NCI-H226 (cell line): ENCODE measurements around the gene ZNF804A.

Experiments used
- DNase-seq: peaks from one replicate; pipeline ENCODE4 v3.0.0-alpha.2; 2015

ZNF804A gene

GRCh38 chr2:184598316-184599053, at the start of gene ZNF804A:
TSS of gene ZNF804A (plus strand) at chr2:184598529. CDS start at chr2:184598960, 431 bp downstream.
- peak; percentile 45 for DNase-seq

DNA sequence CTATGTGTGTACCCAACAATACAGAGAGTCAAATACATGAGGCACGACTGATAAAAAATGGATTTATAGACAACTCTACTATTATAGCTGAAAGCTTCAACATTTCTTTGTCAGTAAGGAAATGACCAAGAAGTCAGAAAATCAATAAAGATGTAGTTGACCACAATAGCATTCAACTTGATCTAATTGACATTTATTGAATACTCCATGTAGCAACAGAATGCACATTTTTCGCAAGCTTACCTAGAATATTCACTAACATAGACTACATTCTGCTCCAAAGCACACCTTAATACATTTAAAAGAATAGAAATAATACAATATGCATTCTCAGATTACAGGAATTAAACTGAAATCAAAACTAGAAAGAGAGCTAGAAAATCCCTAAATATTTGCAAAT, 49.2 kb upstream of the ZNF804A start:
- no peak for DNase-seq

- no peak for DNase-seq
These were observed 46.7 kb upstream of the ZNF804A start for GRCh38 chr2:184551626-184552025.

GRCh38 chr2:184554736-184555135, 43.6 kb upstream of the ZNF804A start:
- peak; percentile 55 for DNase-seq

DNA sequence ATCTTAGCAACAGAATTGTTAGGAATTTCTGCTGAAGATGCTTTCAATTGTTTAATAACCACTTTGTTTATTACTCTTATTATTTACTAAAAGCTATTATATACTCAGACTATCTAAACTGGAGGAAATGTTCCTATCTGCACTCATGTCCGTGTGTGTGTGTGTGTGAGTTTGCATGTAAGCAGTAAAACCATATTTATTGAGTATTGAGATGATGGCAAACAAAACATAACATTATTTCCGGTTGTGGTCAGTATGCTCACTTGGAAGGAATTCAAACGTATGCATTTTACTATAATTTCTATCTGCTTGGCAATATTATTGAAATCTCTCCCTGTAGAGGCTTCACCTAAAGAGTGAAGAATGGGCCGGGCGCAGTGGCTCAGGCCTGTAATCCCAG, 43.0 kb upstream of the ZNF804A start:
- DNase-seq: no peak

DNA sequence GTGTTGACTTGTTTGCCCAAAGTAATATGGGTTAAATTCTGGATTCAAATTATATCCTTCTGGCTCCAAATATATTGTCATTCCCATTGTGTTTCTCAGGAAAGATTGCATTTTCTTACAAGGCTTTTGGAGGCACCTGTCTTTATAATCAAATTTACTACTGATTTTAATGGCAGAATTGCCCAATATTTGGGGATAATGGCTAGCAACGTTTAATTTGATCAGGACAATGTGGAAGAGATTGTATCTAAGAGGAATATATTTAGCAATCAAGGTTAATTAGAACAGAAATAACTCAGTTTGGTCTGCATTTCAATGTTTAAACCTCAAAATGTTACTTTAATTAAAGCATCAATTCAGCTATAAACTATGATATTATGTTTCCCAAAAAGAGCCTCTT, 41.7 kb upstream of the ZNF804A start:
- no peak for DNase-seq

GRCh38 chr2:184558713-184559464, 39.4 kb upstream of the ZNF804A start:
- no peak for DNase-seq

GRCh38 chr2:184560603-184561002, 37.7 kb upstream of the ZNF804A start:
- no peak for DNase-seq

GRCh38 chr2:184562532-184562931, 35.8 kb upstream of the ZNF804A start:
- peak; percentile 71 for DNase-seq

GRCh38 chr2:184564092-184564491, 34.2 kb upstream of the ZNF804A start:
- DNase-seq: no peak

DNA sequence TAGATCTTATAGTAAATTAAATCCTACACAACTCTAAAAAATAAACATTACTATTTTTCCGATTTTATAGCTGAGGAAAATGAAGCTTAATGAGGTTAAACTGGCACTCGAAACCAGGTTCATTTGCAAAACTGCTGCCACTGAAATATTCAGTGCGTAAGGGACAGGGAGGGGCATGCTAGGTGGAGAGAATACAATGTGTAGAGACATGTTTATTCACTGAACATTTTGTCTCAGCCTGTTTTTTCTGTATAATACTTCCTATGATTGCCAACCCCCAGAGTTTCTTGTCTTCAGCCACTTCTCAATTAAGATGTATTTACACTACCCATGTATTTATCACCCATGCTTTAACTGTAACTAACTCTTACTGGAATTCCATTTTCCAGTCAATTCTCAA, 31.6 kb upstream of the ZNF804A start:
- DNase-seq: no peak

- no peak for DNase-seq
These were observed 21.3 kb upstream of the ZNF804A start for GRCh38 chr2:184577056-184577455.

DNA sequence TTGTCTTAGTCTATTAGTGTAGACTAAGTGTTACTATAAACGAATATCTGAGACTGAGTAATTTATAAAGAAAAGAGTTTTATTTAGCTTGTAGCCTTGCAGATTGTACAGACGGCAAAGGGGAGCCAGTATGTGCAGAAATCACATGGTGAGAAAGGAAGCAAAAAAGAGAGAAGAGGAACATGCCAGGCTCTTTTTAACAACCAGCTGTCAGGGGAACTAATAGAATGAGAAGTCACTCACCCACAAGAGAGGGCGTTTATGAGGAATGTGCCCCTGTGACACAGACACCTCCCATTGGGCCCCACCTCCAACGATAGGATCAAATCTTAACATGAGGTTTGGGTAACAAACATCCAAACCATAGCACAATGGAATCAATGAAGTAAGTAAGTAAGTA, 20.6 kb upstream of the ZNF804A start:
- no peak for DNase-seq

DNA sequence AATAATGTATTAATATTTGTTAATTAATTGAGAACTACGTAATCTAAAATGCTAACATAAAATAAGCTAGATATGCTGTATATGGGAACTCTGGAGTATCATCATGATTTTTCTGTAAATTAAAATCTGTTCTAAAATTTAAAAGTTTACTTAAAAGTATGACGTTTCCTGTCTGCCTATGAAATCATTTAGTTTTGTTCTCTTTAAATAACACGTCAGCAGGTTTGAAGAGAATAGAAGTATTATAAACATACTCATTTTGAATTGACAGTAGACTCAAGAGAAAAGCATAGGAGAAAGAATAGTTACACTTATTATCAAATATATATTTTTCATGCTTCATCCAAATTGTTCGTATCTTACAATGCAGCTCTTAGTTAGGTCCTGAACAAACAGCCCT, 19.1 kb upstream of the ZNF804A start:
- DNase-seq: no peak

DNA sequence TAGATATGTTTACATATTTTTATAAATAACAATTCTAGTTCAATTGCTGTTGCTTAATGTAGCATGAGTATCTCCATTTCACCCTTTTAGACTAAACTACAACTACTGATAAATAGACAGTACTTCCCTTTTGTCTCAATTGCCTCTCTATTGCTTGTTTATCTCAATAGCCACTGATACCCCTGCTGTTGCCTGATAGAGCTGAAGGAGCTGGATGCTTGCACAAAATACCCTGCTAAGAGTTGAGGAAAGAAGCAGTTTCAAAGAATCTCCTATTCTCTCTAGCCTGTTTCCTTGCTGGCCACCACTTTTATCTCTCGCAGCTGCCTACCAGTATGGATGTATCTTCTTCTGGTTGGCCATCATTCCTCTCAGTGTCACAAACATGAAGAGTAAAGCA, 16.9 kb upstream of the ZNF804A start:
- no peak for DNase-seq

GRCh38 chr2:184589261-184589660, 9.1 kb upstream of the ZNF804A start:
- no peak for DNase-seq

DNA sequence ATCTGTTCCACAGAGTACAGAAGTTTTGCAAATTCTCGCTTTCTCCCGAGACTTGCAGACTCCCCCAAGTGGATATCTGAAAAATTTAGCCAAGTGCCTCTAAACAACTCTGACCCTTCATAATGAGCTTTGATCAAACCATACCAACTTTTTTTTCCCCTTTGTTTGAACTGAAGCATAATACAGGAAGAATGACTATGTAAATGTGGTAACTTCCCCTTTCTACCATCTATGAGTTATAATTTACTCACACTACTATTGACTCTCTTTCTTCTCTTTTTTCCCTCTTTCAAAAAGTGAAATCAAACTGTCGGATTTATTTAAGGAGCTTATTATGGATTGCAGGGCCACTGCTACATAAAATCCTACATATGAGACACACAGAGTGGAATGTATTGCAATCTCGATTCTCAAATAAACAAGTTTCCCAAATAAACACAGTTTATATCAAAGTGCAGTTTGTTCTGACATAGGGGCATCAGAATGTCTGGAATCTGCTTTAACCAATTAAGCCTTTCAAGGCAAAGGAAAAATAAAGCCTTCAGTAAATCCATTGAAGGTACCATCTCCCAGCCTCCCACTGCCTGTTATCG, 1.4 kb upstream of the ZNF804A start:
- DNase-seq: peak; percentile 52

DNA sequence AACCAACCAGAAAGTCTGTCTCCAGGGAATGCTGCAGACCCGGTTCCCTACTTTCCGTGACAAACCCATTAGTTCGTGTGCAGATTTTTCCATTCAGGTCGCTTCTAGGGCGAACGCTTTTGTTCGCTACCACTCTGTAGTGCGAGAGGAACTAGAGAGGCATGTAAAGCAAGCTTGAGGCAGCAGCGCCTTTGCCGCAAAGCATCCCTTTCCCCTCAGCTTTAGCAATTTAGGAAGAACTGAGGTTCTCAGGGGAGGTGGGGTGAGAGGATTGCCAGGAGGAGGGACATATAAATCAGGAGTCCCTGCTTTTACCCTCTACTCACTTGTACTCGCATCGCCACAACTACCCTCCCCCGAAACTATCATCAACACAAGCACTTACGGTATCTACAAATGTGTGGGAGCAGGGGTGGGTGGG, 748 bp upstream of the ZNF804A start:
- DNase-seq: peak; percentile 37

GRCh38 chr2:184598002-184598315, 370 bp upstream of the ZNF804A start:
- DNase-seq: no peak

DNA sequence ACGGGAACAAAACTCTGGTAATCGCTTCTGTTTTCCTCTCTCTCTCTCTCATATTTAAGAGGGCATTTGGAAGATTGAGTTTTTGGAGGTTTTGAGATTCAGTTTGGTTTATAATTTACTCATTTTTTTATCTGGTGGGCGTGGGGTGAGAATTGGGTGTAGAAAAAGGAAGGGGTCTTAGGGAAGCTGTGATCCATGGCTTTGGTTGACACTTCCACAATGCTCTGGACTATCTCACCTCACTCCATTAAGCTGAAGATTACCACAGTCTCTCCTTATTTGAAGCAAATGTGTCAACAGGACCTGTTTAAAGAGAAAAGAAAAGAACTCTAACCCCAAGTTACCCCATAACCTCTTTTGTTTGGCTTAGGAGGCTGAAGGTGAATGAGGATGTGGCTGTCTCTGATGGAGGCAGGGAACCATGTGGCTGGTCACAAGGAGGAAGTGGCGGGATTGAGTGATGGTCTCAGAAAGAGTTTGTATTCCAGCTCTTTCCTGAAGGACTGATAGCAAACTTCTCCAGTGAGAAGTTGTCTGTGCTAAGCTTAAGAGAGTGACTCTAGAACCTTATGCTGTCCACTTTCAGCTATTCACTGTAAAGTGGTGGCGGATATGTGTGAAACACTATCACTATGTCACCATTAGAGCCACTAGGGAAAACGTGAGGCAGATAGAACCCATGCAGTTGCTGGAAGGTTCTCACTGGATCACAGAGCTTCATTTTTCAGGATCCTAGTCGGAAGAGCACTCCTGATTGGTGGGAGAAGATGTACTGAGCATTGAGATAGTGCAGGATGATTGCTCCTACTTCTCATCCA, 934 bp downstream of the ZNF804A start:
- DNase-seq: no peak

GRCh38 chr2:184599872-184600222, 1.5 kb downstream of the ZNF804A start:
- no peak for DNase-seq

- DNase-seq: no peak
These were observed 4.4 kb downstream of the ZNF804A start for GRCh38 chr2:184602734-184603133.

DNA sequence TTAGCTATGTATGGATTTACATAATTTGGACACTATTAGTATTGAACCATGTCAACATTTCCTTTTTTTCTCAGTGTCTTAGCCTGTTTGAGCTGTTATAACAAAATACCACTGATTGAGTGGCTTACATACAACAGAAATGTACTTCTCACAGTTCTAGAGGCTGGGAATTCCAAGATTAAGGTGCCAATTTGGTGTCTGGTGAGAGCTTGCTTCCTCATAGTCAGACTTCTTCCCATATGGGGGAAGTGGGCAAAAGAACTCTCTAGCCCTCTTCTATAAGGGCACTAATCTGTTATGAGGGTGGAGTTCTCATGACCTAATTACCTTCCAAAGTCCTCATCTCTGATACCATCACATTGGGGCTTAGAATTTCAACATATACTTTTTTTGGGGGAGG, 12.6 kb downstream of the ZNF804A start:
- DNase-seq: no peak
